ENCODE data around the gene ZNF683.

DNA sequence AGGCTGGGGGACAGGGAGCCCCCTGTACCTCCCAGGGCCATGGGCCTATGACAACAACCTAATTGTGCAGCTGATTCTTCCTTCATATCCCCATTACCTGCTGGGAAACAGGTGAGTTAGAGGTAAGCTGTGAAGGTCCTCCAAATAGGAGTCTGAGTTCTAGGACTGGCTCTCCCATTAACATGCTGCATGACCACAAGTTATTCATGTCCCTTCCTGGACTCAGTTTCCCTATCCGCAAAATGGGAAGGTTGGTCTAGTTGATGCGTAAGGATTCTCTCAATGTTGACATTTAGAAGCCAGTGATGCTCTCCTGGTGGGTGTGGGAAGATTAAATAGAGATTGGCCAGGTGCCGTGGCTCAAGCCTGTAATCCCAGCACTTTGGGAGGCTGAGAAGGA lies 4.1 kb downstream of the ZNF683 start:
- no peak for TF ChIP-seq CTCF (IDR thresholded peaks at IDR 0.05; ENCODE audit: extremely low read depth in 1 of 2, insufficient read depth in 1 of 2, low read depth in 1 of 2, low read length in 2 of 2)
- no peak for TF ChIP-seq JUN (IDR thresholded peaks at IDR 0.05; ENCODE audit: borderline replicate concordance, insufficient read depth, insufficient read length, low read depth)
- no peak for TF ChIP-seq FOS (IDR thresholded peaks at IDR 0.05; ENCODE audit: borderline replicate concordance, insufficient read depth, low read length)
- no peak for TF ChIP-seq POLR2A (IDR thresholded peaks at IDR 0.05; ENCODE audit: low read depth, low read length)

All from endothelial cell of umbilical vein (primary cell).